HT-29 (cell line): ENCODE measurements around the gene TSPAN33. TPM values are rescaled to one million over a fixed set of nuclear protein-coding genes. Genes with fewer than 3 reads are reported as not detected.
"Not testable (repeated sequence)": the region's sequence is repeated elsewhere in the genome, so short reads cannot be mapped to it uniquely, and the experiment has no call there.

Source experiments
- DNase-seq: peaks from one replicate; pipeline ENCODE4 v3.0.0-alpha.2; 2015; ENCODE audit warnings: low spot score
- total RNA-seq: library from RNA; depleted of rRNA; stranded (reverse); fragments of >200 nt; shearing (Covaris generic); gene quantifications from 2 replicates; pipeline ENCODE4 v1.2.3, GENCODE V29; 2014

TSPAN33 gene
- total RNA-seq, 1 experiment from 2014 or later, result 0.89 TPM

DNA sequence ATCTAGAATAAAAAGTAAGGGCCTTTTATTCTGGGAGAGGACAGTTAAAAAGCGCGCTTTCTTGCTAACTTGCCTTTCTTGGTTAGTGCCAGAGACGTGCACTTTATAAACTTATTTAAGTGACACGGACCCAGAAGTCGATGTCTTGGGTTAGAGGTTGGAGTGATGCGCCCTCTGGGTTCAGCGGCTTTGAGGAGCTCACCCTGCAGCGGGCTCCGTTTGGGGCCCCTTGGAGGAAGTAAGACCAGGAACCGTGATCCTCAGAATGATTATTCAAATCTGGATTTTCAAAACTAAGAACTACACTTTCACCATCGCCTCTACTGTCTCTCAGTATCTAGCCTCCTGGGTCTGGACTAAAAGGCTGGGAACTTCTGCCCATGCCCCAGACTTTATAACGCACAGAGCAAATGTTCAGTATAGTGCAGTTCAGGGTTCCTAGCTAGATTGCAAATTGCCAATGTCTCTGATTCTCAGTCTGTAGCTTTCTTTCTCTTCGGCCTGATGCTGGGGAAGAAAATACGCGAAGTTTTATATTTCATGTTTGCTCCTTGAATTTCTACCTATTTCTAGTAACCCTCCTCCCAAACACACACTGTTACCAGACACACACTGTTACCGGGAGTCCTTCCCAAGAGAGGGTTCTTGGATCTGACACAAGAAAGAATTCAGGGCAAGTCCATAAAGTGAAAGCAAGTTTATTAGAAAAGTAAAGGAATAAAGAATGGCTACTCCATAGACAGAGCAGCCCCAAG lies 25.4 kb downstream of the TSPAN33 start:
- DNase-seq, result no peak

DNA sequence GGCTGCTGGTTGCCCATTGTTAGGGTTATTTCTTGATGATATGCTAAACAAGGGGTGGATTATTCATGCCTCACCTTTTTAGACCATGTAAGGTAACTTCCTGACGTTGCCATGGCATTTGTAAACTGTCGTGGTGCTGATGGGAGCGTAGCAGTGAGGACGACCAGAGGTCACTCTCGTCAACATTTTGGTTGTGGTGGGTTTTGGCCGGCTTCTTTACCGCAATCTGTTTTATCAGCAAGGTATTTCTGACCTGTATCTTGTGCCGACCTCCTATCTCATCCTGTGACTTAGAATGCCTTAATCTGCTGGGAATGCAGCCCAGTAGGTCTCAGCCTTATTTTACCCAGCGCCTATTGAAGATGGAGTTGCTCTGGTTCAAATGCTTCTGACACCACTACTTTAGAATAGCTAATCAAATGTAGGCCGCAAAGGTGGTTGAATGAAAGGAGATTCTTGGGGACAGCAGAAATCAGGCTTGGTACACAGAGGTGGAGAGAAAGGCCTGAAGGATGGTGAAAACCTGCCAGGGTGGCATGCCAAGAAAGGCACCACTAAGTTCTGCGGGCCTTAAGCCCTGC lies 26.0 kb downstream of the TSPAN33 start:
- no peak for DNase-seq

DNA sequence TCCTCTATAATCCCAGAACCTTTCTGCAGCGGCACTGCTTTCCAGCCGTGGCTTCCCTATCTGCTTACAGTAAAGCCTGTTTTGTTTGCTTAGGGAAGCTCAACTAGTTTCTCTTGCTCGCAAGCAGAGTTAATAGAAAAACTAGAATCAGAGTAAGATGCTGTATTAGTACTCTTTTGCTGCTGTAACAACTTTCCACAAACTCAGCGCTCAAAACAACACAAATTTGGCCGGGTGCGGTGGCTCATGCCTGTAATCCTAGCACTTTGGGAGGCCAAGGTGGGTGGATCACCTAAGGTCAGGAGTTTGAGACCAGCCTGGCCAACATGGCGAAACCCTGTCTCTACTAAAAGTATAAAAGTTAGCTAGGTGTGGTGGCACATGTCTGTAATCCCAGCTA lies 29.4 kb downstream of the TSPAN33 start:
- DNase-seq, result not testable (repeated sequence)

DNA sequence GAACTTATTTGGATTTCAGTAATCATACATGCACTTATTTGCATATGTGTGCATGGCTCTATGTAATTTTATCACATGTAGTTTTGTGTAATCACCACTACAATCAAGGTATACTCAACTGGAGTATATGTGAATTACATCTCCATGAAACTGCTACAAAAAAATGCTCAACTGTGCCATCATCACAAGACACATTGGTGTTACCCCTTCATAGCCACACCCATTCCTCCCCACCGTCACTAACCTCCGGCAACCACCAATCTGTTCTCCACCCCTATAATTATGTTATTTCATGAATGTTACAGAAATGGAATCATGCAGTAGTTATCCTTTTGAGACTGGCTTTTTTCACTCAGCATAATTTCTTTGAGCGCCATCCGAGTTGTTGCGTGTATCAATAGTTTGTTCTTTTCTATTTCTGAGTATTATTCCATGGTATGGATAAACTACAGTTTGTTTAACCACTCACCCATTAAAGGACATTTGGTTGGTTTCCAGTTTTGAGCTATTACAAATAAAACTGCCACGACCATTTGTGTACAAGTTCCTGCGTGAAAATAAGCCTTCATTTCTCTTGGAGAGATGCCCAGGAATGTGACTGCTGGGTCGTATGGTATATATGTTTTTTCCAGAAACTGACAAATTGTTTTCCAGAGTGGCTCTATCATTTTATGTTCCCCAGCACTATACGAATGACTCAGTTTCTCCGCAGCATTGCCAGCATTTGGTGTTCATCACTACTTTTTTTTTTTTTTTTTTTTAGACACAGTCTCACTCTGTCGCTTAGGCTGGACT lies 32.6 kb downstream of the TSPAN33 start:
- no peak for DNase-seq

DNA sequence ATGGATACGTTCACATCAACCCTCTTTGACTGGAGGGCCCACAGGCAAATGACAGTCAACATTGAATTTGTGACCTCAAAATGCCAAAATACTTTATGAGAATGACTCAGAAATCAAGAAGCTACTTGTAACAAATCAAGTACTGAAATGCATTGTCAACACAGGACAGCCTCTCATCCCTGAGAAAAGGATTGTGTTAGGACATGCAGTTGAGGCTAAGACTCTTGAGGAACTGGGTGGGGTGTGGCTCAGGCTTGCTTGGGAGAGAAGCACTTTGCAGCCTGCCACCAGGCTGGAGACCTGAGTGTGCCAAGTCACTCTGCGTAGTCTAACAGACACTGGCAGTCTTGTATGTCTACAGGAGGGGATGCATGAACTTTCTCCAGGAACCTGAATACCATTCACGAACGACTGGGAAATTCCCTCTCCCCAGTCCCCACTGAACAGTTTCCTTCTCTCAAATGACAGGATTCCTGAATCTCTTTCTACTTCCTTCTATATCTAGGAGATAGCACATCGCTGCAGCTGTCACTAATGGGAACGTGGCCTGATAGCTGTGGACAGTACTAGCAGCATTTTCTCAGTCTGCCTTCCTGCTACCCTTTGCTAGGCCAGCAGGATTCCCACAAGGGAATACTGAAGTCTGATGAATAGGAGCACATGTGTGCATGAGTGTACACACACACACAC lies 40.6 kb downstream of the TSPAN33 start:
- DNase-seq, result no peak

DNA sequence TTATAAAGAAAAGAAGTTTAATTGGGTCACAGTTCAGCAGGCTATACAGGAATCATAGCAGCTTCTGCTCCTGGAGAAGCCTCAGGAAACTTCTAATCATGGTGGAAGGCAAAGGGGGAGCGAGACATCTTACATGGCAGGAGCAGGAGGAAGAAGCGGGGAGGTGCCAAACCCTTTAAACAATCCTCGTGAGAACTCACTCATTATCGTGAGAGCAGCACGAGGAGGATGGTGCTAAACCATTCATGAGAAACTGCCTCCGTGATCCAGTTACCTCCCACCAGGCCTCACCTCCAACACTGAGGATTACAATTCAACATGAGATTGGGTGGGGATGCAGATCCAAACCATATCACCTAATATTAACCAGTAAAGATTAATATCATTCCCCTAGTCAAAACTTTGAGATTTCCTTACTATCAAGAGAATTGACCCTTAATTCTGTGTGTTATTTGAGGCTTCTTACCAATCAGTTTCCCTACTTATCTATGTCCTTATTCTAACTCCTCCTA lies 42.3 kb downstream of the TSPAN33 start:
- DNase-seq, result no peak

DNA sequence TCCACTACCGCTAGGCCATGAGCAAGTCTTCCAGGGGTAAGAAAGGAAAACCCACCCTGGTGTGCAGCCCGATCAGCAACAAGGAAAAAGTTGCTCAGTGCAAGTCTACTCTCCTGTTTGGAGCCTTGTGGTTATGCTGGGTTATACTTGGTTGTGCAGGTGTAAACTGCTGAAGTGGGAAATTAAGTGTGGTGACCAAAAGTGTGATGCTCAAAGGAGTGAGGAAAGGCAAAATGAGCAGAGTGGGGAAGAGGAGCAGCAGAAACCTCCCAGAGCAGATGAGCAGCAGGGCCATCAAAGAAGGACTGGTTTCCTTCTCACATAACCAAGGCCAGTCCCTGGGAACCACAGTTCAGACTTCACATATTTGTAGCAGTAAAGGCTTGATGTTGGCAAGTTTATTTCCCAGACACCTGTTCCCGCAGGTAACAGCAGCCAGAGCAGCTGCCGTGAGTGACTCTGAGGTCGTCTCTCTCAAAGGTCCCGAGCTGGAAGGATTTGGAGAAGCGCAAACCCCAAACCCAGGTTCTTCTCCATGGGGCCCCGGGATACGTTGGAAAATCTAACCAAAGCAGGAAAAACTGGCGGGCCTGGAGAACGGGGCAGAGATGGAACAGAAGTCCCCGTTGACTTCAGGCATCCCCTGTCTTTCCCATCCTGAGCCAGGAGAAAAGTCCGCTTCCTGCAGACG lies 43.3 kb downstream of the TSPAN33 start:
- DNase-seq, result no peak

DNA sequence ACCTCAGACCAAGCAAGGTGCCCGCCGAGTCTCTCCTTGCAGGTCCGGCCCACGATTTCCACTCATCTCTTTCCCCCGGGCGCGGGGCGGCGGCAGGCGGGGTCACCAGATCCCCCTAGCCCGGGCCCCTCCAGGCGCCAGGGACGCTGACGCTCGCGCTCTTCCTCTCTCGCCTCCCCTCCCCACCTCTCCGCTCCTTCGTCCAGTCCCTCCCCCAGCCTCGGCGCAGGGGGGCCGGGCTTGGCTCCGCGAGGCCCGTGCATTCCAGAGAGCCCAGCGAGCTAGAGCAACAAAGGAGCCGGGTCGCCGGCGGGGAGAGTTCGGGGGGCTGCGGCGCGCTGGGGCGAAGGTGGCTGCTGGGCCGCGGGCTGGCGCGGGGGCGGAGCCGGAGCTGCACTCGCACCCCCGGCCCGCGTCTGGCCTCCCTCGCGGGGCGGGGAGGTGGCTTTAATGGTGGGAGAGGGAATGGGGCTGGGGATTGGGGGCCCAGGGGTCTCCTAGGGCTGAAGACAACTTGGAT lies 43.9 kb downstream of the TSPAN33 start, which contains the start of gene SMO:
Gene SMO (plus strand): TSS at position 262 of the 520 bp plus-strand sequence. CDS start 519 bp downstream, outside the sequence.
- no peak for DNase-seq

DNA sequence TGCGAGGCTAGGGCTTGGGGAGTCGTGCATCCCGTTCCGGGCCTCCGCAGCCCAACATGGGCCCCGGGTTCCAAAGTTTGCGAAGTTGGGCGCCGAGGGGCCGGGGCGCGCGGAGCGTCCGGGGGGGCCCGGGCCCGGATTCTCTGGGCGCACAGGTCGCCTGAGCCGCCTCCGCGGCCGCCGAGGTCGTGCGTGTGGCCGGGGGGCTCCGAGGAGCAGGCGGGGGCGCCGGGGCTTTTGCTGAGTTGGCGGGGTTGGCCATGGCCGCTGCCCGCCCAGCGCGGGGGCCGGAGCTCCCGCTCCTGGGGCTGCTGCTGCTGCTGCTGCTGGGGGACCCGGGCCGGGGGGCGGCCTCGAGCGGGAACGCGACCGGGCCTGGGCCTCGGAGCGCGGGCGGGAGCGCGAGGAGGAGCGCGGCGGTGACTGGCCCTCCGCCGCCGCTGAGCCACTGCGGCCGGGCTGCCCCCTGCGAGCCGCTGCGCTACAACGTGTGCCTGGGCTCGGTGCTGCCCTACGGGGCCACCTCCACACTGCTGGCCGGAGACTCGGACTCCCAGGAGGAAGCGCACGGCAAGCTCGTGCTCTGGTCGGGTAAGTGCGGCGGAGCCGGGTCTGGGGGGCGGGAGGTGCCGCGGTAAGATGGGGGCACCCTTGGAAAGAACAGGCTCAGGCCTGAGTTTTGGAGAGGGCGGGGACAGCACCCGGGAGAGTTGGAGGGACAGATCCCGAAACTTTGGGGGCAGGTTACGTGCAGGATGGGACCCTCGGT lies 44.6 kb downstream of the TSPAN33 start:
- no peak for DNase-seq

DNA sequence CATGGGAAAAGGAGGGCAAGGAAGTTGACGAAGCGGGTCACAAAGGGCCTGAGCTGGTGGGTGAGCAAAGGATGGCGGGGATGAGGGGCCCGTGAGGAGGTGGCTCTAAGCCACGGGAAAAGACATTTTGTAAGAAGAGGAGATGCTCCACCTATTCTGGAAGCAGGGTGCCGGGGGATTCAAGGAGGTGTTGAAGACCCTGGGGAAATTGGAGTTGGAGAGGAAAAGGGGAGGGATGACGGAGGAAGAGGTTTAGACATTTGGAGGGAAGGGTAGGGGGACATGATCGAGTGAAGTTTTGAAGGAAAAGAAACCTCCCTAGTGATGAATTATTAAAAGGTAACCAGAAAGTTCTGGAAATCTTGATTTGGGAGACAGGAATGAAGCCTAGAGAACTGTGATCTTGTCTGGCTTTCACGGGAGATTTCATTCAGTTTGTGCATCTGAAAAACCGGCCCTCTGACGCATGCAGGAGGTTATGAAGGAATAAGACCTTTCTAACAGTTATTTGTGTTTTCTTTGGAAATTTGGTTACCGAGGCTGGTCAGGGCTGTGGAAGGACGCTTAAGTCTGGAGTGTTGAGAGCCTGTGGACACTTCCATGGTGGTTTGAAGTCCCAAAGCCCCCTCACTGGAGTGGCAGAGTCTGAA lies 45.3 kb downstream of the TSPAN33 start:
- no peak for DNase-seq

DNA sequence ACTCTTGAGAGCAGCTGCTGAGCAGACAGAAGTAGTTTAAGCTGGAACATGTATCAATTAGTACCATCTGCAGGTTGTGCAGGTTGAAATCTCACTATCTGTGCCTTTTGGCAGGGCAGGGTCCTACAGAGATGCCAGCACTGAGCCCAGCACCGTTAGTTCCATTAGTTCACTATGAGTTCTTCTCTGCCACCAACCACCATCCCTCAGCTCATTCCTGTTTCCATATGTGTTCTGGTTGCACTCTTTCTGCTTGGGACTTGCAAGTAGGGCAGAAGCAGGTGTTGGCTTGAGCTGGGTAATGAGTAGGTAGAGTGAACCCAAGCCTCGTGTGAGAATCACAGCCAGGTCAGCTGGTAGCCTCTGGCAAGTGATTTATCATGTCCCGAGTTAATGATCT lies 46.8 kb downstream of the TSPAN33 start:
- DNase-seq, result no peak

DNA sequence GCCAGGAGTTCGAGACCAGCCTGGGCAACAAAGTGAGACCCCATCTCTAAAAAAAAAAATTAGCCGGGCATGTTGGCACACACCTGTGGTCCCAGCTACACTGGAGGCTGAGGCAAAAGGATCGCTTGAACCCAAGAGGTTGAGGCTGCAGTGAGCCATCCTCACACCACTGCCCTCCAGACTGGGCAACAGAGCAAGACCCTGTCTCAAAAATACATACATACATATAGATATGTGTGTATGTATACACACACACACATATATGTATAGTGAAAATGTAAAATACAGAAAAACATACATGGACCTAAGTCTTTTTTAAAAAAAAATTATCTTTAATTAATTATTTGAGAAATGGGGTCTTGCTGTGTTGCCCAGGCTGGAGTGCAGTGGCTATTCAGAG lies 49.4 kb downstream of the TSPAN33 start:
- DNase-seq, result no peak

DNA sequence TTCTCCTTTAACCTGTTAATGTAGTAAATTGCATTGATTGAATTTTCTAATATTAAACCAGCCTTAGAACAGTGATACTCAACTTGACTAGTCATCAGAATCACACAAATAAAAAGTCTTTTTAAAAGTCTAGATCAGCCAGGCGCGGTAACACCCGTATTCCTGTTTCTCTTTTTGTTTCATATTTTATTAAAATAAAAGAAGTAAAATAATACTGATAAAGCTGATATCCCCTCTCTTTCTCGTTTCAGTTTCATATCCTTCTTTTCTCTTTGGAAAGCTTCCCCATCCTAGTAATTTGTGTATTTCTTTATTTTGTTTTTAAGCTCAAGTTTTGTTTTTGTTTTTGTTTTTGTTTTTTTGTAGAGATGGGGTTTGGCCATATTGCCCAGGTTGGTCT lies 53.3 kb downstream of the TSPAN33 start:
- DNase-seq, result no peak

DNA sequence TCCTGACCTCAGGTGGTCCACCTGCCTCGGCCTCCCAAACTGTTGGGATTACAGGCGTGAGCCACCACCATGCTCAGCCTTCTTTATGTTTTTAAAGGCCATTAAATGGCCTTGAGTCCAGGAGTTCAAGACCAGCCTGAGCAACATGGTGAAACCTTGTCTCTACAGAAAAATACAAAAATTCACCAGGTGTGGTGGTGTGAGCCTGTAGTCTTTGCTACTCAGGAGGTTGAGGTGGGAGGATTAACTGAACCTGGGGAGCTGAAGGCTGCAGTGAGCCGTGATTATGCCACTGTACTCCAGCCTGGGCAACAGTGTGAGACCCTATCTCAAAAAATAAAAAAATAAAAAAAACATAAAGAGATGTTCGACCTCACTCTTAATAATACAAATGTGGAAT lies 54.9 kb downstream of the TSPAN33 start:
- DNase-seq, result no peak

DNA sequence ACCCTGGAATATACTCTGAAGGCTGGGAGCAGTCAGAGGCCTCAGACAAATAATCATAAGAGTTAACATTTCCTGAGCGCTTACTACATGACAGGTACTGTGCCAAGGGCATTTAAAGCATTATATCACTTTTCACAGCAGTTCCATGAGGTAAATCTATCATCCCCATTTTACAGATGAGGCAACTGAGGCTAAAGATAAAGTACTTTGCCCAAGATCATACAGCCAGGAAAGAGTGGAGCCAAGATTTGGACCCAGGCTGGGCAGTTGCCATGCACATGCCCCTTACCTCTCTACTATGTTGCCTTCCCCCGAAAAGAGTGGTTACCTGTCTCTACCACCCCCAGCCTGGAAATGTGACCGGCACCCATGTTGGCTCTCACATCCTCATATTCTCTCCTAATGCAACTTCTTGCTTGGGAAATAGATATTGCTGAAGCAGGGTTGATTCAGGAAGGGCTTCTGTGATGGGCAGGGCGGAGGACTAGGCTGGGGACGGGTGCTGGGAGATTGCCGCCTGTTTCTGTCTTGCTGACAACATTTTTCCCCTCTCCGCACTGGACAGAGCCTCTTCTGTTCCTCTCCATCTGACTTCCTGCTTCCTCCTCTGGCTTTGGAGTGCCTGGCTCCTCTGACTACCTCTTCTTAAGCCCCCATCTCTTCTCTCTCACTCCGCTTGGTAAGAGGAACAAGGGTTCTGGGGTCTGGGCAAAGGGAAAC lies 57.7 kb downstream of the TSPAN33 start:
- DNase-seq, result no peak

DNA sequence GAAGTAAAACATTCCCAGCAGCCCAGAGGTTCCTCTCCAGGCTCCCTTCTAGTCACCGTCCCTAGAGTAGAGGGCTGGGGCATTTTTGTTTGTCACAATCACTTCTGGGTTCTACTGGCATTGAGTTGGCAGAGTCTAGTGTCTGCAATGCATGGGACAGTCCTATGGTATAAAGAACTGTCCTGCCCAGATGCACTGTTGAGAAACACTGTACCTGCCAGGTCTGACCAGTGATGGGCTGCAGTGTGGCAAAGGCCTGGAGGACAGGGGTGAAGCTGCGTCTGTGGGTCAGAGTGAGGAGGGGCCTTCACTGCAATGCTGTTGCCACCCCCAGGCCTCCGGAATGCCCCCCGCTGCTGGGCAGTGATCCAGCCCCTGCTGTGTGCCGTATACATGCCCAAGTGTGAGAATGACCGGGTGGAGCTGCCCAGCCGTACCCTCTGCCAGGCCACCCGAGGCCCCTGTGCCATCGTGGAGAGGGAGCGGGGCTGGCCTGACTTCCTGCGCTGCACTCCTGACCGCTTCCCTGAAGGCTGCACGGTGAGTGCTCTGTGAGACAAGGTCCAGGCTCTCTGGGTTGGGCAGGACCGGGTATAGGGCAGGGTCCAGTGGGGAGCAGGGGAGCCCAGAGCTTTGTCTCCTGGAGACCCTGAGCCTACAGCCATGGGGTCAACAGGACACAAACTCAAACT lies 58.7 kb downstream of the TSPAN33 start:
- no peak for DNase-seq

DNA sequence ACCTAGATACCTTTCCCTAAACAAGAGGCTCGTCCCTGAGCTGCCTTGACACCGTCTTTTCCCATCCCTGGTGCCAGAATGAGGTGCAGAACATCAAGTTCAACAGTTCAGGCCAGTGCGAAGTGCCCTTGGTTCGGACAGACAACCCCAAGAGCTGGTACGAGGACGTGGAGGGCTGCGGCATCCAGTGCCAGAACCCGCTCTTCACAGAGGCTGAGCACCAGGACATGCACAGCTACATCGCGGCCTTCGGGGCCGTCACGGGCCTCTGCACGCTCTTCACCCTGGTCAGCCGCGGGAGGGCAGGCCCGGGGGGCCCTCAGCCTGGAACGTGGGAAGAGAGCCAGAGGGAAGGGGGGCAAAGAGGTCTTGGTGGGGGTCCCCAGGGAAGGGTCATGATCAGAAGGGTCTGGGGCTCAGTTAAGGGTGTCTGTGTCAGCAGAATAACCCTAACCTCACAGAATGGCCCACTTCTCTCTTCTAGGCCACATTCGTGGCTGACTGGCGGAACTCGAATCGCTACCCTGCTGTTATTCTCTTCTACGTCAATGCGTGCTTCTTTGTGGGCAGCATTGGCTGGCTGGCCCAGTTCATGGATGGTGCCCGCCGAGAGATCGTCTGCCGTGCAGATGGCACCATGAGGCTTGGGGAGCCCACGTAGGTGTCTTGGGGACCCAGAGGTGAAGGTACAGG lies 60.8 kb downstream of the TSPAN33 start:
- DNase-seq, result no peak
